ENCODE results near the gene CRYM.
"Not testable (repeated sequence)": the region's sequence is repeated elsewhere in the genome, so short reads cannot be mapped to it uniquely, and the experiment has no call there.

Gene CRYM

DNA sequence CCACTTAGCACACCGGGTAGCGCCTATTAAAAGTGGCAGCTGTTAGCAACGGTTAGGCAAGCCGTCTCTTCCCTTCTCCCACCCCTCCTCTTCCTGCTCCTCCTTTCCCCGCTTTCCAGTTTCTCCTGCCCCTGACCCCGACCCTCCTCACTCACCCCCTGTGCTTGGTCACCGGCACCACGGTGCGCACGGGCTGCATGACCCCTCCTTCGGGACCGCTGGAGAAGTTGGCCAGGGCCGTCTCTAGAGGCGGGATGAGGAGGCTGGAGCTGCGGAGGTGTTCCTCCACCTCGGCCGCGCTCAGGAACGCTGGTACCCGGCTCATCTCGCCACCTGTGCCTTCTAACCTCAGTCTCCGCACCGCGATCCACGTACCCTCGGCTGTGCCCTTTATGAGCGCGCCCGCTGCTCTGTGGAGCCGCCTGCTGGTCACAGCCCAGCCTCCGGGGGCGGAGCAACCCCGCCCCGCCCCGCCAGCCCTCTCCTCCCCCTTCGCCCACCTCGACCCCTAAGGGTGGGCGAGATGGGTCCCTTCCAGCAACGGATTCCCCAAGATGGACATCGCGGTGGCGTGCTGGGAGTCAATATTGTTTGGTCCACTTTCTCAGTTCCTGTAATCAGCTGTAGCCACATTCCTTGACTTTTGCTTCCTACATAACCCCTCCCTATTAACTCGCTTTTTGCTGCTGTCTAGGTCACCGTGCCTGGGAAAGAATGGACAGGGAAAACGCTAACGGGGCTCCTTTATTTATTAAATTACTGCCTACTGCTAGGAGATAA is at the start of gene CRYM:
TSS of gene CRYM (minus strand) at position 364 of the 780 bp plus-strand sequence. CDS start at position 325, 39 bp downstream.
- peak; percentile 71 for DNase-seq

DNA sequence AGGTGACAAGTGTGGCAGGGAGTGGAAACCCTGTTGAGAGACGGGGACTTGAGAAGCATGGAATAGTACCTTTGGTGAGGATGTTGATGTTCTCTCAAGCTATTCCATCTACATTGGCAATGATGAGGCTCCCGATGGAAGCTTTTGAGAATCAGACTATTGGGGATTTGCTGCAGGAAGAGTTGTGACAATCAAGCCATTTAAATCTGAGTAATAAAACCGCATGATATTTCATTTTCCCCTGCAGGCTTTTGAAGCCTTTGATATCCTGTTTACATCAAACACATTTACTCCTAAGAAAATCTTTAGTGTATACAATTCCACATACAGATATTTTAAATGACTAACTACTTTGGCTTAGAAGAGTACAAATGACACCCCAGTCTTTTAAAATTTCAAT is 49.0 kb upstream of the CRYM start:
- no peak for DNase-seq

DNA sequence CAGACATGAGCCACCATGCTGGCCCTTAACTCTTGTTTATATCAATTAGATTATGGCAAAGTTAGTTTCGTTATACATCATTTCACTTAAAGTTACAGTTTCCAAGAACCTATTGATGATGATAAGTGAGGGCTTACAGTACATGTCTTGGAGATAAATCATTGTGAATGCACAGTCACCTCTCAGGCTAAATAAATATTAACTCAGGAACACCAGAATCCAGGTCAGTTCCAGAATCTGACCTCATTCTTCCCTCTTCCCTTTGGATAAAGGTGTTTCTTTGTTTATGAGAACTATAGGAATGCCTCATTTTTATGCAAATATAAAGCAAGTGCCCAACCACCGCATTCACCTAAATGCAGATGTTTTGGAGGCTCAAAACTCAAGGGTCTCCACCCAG is 48.4 kb upstream of the CRYM start:
- DNase-seq: no peak

DNA sequence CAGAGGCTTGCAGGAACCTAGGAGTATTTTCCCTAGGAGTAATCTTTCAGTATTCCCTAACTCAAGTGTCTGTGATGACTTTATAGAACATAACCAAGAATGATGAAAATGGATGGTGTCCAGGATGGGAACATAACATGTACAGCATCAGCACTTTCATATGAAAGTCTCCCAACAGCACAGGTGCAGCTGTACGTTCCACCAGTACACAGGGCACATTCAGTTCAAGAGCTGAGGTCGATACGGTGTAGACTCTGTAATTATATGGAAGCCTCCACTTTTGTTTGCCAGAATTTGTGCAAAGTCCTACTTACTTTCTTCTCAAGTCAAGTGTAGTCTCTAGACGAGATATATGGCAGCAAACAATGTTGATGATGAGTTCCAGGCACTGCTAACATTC is 46.2 kb upstream of the CRYM start:
- DNase-seq: no peak

DNA sequence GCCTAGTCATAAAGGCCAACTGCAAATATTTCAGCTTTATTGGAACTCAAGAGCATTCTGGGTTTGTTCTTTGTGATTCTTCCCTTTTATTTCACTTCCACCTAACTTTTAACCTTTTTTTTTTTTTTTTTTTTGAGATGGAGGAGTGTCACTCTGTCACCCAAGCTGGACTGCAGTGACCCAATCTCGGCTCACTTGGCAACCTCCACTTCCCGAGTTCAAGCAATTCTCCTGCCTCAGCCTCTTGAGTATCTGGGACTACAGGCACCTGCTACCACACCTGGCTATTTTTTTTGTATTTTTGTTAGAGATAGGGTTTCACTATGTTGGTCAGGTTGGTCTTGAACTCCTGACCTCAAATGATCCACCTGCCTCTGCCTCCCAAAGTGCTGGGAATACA is 44.2 kb upstream of the CRYM start:
- not testable (repeated sequence) for DNase-seq

- DNase-seq: no peak
Observed at GRCh38 chr16:21321736-21322135, 43.6 kb upstream of the CRYM start.

GRCh38 chr16:21314339-21314738 is 36.2 kb upstream of the CRYM start:
- DNase-seq: no peak

- DNase-seq: not testable (repeated sequence)
Observed at GRCh38 chr16:21312863-21313372, 34.8 kb upstream of the CRYM start.

- not testable (repeated sequence) for DNase-seq
Observed at GRCh38 chr16:21312046-21312445, 34.0 kb upstream of the CRYM start.

GRCh38 chr16:21306712-21307111 is 28.6 kb upstream of the CRYM start:
- not testable (repeated sequence) for DNase-seq

- no peak for DNase-seq
Observed at GRCh38 chr16:21302898-21303528, 24.9 kb upstream of the CRYM start.

- DNase-seq: no peak
Observed at GRCh38 chr16:21302454-21302853, 24.4 kb upstream of the CRYM start.

DNA sequence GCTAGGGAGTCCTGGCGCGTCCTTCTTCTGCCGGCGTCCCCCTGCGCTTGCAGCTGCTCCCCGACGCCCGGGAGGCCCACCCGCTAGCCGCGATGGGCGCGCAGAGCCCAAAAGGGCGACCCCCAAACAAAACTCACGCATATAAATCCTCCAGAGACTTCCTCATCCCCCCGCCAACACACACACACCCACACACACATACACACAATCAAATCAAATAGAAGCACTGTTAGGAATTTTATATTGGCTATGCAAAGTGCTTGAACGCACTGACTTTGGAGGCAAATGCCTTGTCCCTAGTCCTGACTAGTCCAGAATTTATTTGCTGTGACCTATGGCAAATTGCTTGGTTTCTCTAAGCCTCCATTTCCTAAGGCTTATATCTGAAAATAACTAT is 23.8 kb upstream of the CRYM start:
- DNase-seq: no peak

DNA sequence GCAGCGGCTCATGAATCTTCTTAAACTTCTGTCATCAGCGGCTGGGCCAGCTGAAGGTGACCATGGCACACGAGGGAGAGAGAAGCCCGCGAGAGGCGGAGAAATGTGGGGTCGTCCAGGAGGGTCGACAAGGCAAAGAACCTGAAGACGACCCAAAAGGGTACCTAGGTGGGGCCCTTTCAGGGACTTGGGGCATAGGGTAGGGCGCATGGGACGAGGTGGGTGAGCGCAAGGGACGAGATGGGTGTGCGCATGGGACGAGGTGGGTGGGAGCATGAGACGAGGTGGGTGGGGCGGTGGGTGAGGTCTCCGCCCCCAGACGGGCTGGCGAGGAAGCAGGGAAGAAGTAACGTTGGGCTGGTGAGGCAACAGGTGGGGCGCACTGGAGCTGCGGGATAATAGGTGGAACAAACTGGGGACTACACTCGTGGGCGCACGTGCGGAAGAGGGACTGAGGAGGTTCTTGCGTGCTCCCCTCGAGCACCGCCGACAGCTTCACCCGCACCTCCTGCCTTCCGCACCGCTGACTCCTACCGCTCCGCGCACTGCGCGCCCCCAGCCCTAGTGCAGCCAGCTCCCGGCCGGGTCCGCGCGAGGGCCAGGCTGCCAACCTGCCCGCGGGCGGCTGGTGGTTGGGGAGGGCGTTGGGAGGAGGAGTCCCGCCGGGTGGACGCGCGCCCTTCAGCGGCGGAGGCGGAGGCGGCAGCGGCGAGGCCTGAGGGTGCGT is 23.2 kb upstream of the CRYM start:
- DNase-seq: peak; percentile 87

GRCh38 chr16:21300309-21301167 is 22.4 kb upstream of the CRYM start:
- peak; percentile 90 for DNase-seq

- not testable (repeated sequence) for DNase-seq
Observed at GRCh38 chr16:21289789-21290188, 11.7 kb upstream of the CRYM start.

DNA sequence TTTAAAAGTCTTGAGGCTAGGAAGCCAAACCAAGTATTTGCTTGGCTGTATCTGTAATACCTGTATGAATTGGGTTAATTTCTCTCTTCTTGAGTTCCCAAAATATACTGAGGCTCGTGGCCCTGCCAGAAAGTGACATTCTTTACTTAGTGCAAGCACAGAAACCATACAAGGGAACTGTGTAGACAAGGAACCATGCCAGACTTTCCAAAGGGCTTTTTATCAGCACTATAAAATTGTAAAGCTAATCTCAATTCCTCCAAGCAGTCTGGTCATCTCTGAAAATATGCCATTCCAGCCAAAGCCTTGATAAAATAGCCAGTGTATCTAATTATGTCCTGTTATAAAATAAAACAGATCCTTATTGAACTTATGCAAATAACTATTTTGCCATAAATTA is 7.2 kb upstream of the CRYM start:
- DNase-seq: no peak

- no peak for DNase-seq
Observed at GRCh38 chr16:21284414-21284813, 6.3 kb upstream of the CRYM start.

DNA sequence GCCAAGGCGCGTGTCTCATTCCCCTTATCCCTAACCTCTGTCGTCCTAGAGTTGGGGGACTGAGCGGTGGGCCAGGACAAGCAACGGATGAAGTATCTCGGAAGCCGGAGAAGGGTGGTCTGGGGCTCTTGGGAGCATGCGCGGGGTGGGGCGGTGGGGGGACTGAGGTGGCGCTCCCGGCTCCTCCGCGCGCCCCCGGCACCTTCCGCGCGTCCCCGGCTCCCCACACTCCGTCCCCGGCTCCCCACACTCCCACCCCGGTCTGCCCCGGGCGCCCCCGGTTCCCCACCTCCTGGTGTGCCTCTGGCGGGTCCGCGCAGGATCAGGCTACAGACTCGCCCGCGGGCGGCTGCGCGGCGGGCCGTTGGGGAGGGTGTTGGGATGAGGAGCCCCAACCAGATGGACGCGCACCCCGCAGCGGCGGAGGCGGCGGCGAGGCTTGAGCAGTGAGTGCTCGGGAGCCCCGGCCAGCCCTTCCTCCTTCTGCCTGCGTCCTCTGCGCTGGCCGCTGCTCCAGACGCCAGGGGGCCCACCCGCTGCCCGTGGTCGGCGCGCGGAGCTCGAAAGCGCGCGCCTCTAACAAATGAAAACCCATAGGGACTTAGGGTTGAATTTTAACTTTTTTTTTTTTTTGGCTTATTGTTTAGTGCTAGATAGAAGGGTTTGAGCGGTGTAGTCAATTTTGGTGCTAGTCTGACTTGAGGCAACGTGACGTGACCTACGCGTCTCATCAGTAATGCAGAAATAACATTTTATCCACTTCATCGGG is 5.6 kb upstream of the CRYM start:
- DNase-seq: peak; percentile 28

DNA sequence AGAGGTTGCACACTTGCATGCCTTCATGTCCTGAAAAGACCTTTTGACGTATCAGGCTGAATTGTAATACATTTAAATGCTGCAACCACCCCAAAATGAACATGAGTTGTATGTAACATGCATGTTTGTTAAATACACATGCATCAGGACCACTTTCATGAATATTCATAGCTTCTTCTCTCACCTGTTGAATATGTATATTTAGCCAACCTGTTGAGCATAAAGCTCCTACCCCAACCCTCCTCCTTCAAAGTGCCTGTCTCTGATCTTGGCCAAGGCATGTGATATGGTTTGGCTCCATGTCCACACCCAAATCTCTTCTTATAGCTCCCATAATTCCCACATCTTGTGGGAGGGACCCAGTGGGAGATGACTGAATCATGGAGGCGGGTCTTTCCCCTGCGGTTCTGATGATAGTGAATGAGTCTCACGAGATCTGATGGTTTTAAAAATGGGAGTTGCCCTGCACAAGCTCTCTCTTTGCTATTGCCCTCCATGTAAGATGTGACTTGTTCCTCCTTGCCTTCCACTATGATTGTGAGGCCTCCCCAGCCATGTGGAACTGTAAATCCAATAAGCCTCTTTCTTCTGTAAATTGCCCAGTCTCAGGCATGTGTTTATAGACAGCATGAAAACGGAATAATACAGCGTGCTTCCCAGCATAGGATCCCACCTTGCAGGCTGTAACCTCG is 3.8 kb upstream of the CRYM start:
- no peak for DNase-seq

GRCh38 chr16:21279501-21279900 is 1.4 kb upstream of the CRYM start:
- no peak for DNase-seq

All from NCI-H2171 (cell line).